ENCODE measurements around the gene RBMS2.
"Not testable (repeated sequence)": the region's sequence is repeated elsewhere in the genome, so short reads cannot be mapped to it uniquely, and the experiment has no call there.

RBMS2 gene

GRCh38 chr12:56521590-56522371, at the start of gene RBMS2:
RBMS2 (plus strand) TSS chr12:56521820; CDS start chr12:56522024, 204 bp downstream.
- peak; percentile 76 for FAIRE-seq

- FAIRE-seq: no peak
Measured at GRCh38 chr12:56474389-56474788, 47.2 kb upstream of the RBMS2 start.

- no peak for FAIRE-seq
Measured at GRCh38 chr12:56476143-56476542, 45.5 kb upstream of the RBMS2 start.

GRCh38 chr12:56476972-56477432, 44.6 kb upstream of the RBMS2 start:
- no peak for FAIRE-seq

GRCh38 chr12:56477521-56478225, 43.9 kb upstream of the RBMS2 start:
- FAIRE-seq: no peak

GRCh38 chr12:56479625-56480024, 42.0 kb upstream of the RBMS2 start:
- no peak for FAIRE-seq

GRCh38 chr12:56484566-56484965, 37.1 kb upstream of the RBMS2 start:
- FAIRE-seq: no peak

- no peak for FAIRE-seq
Measured at GRCh38 chr12:56486694-56487093, 34.9 kb upstream of the RBMS2 start.

GRCh38 chr12:56487448-56488040, 34.1 kb upstream of the RBMS2 start:
- FAIRE-seq: no peak

- peak; percentile 76 for FAIRE-seq
Measured at GRCh38 chr12:56488041-56488955, 33.3 kb upstream of the RBMS2 start, which contains the start of gene GLS2. GLS2 (minus strand) TSS chr12:56488161; CDS start chr12:56488118, 43 bp downstream.

GRCh38 chr12:56490360-56490759, 31.3 kb upstream of the RBMS2 start:
- no peak for FAIRE-seq

- not testable (repeated sequence) for FAIRE-seq
Measured at GRCh38 chr12:56493409-56494105, 28.1 kb upstream of the RBMS2 start.

GRCh38 chr12:56494106-56494415, 27.6 kb upstream of the RBMS2 start:
- not testable (repeated sequence) for FAIRE-seq

GRCh38 chr12:56494481-56494880, 27.1 kb upstream of the RBMS2 start:
- not testable (repeated sequence) for FAIRE-seq

GRCh38 chr12:56496704-56497103, 24.9 kb upstream of the RBMS2 start:
- FAIRE-seq: not testable (repeated sequence)

GRCh38 chr12:56498126-56498902, 23.3 kb upstream of the RBMS2 start:
- not testable (repeated sequence) for FAIRE-seq

GRCh38 chr12:56499452-56499851, 22.2 kb upstream of the RBMS2 start:
- not testable (repeated sequence) for FAIRE-seq

GRCh38 chr12:56499879-56500278, 21.7 kb upstream of the RBMS2 start:
- FAIRE-seq: not testable (repeated sequence)

GRCh38 chr12:56510786-56511185, 10.8 kb upstream of the RBMS2 start:
- FAIRE-seq: no peak

- not testable (repeated sequence) for FAIRE-seq
Measured at GRCh38 chr12:56514014-56514318, 7.7 kb upstream of the RBMS2 start.

- FAIRE-seq: no peak
Measured at GRCh38 chr12:56517854-56518253, 3.8 kb upstream of the RBMS2 start.

All from islet of Langerhans (tissue), 1 donor.